Cardiac ventricle fibroblast (primary cell): ENCODE results near the gene RSRC2. TPM values are rescaled to one million over a fixed set of nuclear protein-coding genes. Genes with fewer than 3 reads are reported as not detected.

Experiments used
- total RNA-seq: library from RNA; depleted of rRNA; stranded (reverse); fragments of >200 nt; gene quantifications from 2 replicates; pipeline ENCODE4 v1.2.3, GENCODE V29; 2015

RSRC2 gene, protein sequence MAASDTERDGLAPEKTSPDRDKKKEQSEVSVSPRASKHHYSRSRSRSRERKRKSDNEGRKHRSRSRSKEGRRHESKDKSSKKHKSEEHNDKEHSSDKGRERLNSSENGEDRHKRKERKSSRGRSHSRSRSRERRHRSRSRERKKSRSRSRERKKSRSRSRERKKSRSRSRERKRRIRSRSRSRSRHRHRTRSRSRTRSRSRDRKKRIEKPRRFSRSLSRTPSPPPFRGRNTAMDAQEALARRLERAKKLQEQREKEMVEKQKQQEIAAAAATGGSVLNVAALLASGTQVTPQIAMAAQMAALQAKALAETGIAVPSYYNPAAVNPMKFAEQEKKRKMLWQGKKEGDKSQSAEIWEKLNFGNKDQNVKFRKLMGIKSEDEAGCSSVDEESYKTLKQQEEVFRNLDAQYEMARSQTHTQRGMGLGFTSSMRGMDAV
- 20.8 and 26.5 TPM in 2 replicates for total RNA-seq

GRCh38 chr12:122526683-122527477 lies at the start of gene RSRC2, which contains the start of gene KNTC1:
Gene RSRC2 (minus strand): TSS chr12:122526936. CDS start chr12:122526853, 83 bp downstream.
Gene KNTC1 (plus strand): TSS chr12:122527249. CDS start chr12:122530064, 2,815 bp downstream.

DNA sequence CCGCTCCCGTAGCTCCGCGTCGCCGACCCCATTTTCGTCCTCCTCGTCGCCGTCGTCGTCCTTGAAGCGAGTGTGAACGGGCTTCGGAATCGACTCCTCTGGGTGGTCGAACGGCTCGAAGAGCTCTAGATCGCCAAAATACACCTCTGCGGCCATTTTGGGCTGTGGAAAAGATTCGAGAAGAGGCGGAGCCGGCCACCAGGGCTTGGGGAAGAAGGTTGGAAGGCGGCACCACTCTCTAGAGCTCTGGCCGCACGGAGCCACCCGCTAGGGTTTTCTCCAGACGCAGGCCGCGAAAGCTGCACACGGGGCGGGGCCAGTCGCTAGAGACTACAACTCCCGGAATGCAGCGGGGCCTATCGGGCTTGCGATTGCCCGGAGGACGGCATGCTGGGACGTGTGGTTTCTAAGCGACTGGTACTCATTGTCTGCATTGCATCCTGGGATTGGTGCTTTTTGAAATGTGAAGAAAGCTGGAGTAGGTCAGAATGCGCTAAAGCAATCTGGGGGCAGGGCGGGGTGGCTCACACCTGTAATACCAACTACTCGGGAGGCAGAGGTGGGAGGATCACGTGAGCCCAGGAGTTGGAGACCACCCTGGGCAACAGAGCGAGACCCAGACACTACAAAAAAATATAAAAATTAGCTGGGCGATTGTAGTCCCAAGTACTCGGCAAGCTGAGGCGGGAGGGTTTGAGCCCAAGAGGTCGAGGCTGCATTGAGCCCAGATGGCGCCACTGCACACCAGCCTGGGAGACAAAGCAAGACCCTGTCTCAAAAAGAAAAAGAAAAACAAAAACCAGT lies 25.8 kb downstream of the RSRC2 start, which contains the start of gene ZCCHC8:
TSS of gene ZCCHC8 (minus strand) at position 248 of the 804 bp plus-strand sequence. CDS start at position 156, 92 bp downstream.

Other genes with a start within 250 kb of the RSRC2 start
- 21.5 and 28.3 TPM in 2 replicates for gene CLIP1, start 104.3 kb downstream of the RSRC2 start, total RNA-seq
- gene ZCCHC8, start 26.0 kb downstream of the RSRC2 start, total RNA-seq, result 7.4 and 7.6 TPM in 2 replicates
- gene KNTC1, start 313 bp upstream of the RSRC2 start, total RNA-seq, result 3.9 and 4.5 TPM in 2 replicates
- not detected in 2 replicates for gene HCAR2, start 176.4 kb upstream of the RSRC2 start, total RNA-seq
- not detected in 2 replicates for gene HCAR3, start 189.9 kb upstream of the RSRC2 start, total RNA-seq
- 0.78 and 1.6 TPM in 2 replicates for gene HCAR1, start 203.9 kb upstream of the RSRC2 start, total RNA-seq
- gene DENR, start 225.9 kb upstream of the RSRC2 start, total RNA-seq, result 21.1 and 23.5 TPM in 2 replicates
- gene CCDC62, start 247.6 kb upstream of the RSRC2 start, total RNA-seq, result 0.24 TPM in 1 of 2 replicates, not detected in the other